H9 (cell line): ENCODE data around the gene STARD3. TPM values are rescaled to one million over a fixed set of nuclear protein-coding genes. Genes with fewer than 3 reads are reported as not detected.

Experiments used
- DNase-seq: peaks from one replicate; pipeline ENCODE4 v3.0.0-alpha.2; 2017
- H2AFZ ChIP-seq: one replicate; pipeline ENCODE4 v1.6.1; 2013; ENCODE audit warnings: mild to moderate bottlenecking, low read length, control low read depth, moderate library complexity
- H2AK5ac ChIP-seq: 2 replicates; pipeline ENCODE4 v1.6.1; 2013; ENCODE audit warnings: low read length, control low read depth, mixed read lengths; ENCODE audit not compliant: insufficient read length
- H2BK120ac ChIP-seq: one replicate; pipeline ENCODE4 v1.6.1; 2013; ENCODE audit warnings: low read depth, mild to moderate bottlenecking, low read length, control low read depth, inconsistent platforms; ENCODE audit not compliant: poor library complexity, severe bottlenecking
- H2BK12ac ChIP-seq: 2 replicates; pipeline ENCODE4 v1.6.1; 2013; ENCODE audit warnings: low read length, control low read depth, mixed read lengths, low read depth; ENCODE audit not compliant: insufficient read length
- H2BK15ac ChIP-seq: 2 replicates; pipeline ENCODE4 v1.6.1; 2013; ENCODE audit warnings: low read depth, low read length, control low read depth
- H2BK20ac ChIP-seq: one replicate; pipeline ENCODE4 v1.6.1; 2013; ENCODE audit warnings: low read depth, mild to moderate bottlenecking, low read length, control low read depth, inconsistent platforms; ENCODE audit not compliant: poor library complexity, severe bottlenecking
- H2BK5ac ChIP-seq: 2 replicates; pipeline ENCODE4 v1.6.1; 2013; ENCODE audit warnings: low read length, control low read depth, mixed read lengths; ENCODE audit not compliant: insufficient read length
- H3K14ac ChIP-seq: 2 replicates; pipeline ENCODE4 v1.6.1; 2013; ENCODE audit warnings: low read length, control low read depth; ENCODE audit not compliant: insufficient read depth
- H3K18ac ChIP-seq: 2 replicates; pipeline ENCODE4 v1.6.1; 2013; ENCODE audit warnings: low read depth, mild to moderate bottlenecking, mixed read lengths, low read length, control low read depth; ENCODE audit not compliant: insufficient read length
- H3K23ac ChIP-seq: 2 replicates; pipeline ENCODE4 v1.6.1; 2013; ENCODE audit warnings: low read length, control low read depth, mixed read lengths, low read depth; ENCODE audit not compliant: insufficient read length
- H3K23me2 ChIP-seq: 2 replicates; pipeline ENCODE4 v1.6.1; 2013; ENCODE audit warnings: low read depth, mild to moderate bottlenecking, mixed read lengths, low read length, control low read depth; ENCODE audit not compliant: insufficient read length, poor library complexity, severe bottlenecking
- H3K27ac ChIP-seq: 2 replicates; pipeline ENCODE4 v1.5.1; 2013; ENCODE audit warnings: low read length, control low read depth, mixed read lengths, low read depth; ENCODE audit not compliant: insufficient read length
- H3K27me3 ChIP-seq: 2 replicates; pipeline ENCODE4 v1.6.1; 2013; ENCODE audit warnings: low read length, control low read depth, inconsistent platforms; ENCODE audit not compliant: insufficient read depth
- H3K4ac ChIP-seq: 2 replicates; pipeline ENCODE4 v1.6.1; 2013; ENCODE audit warnings: low read depth, mild to moderate bottlenecking, control low read depth, inconsistent platforms, low read length, moderate library complexity
- H3K4me1 ChIP-seq: 2 replicates; pipeline ENCODE4 v1.6.1; 2013; ENCODE audit warnings: low read length, control low read depth, inconsistent platforms; ENCODE audit not compliant: insufficient read depth
- H3K4me2 ChIP-seq: 2 replicates; pipeline ENCODE4 v1.6.1; 2013; ENCODE audit warnings: low read length, control low read depth, mixed read lengths; ENCODE audit not compliant: insufficient read length, insufficient read depth
- H3K56ac ChIP-seq: 2 replicates; pipeline ENCODE4 v1.6.1; 2013; ENCODE audit warnings: low read depth, mild to moderate bottlenecking, mixed read lengths, low read length, control low read depth; ENCODE audit not compliant: insufficient read length
- H3K79me1 ChIP-seq: 2 replicates; pipeline ENCODE4 v1.6.1; 2013; ENCODE audit warnings: low read depth, mild to moderate bottlenecking, moderate library complexity, low read length, control low read depth, inconsistent platforms; ENCODE audit not compliant: insufficient read depth, poor library complexity, severe bottlenecking
- H3K79me2 ChIP-seq: 2 replicates; pipeline ENCODE4 v1.6.1; 2013; ENCODE audit warnings: low read length, control low read depth, inconsistent platforms; ENCODE audit not compliant: insufficient read depth
- H3K9ac ChIP-seq: 2 replicates; pipeline ENCODE4 v1.6.1; 2013; ENCODE audit warnings: low read length, control low read depth, mixed read lengths; ENCODE audit not compliant: insufficient read length; ENCODE audit errors: extremely low read depth
- H3K9me3 ChIP-seq: one replicate; pipeline ENCODE4 v1.6.1; 2013; ENCODE audit warnings: low read depth, low read length, inconsistent platforms; ENCODE audit not compliant: control insufficient read depth
- H3T11ph ChIP-seq: one replicate; pipeline ENCODE4 v1.6.1; 2013; ENCODE audit warnings: mild to moderate bottlenecking, low read length, control low read depth, inconsistent platforms
- H4K20me1 ChIP-seq: one replicate; pipeline ENCODE4 v1.6.1; 2013; ENCODE audit not compliant: control insufficient read depth, insufficient read length, insufficient read depth
- H4K5ac ChIP-seq: 2 replicates; pipeline ENCODE4 v1.6.1; 2013; ENCODE audit warnings: low read depth, mild to moderate bottlenecking, mixed read lengths, low read length, control low read depth; ENCODE audit not compliant: insufficient read length
- H4K8ac ChIP-seq: replicated peaks from 2 replicates; pipeline ENCODE4 v1.6.1; 2013; ENCODE audit warnings: low read length, control low read depth, mixed read lengths, low read depth; ENCODE audit not compliant: insufficient read length
- H4K91ac ChIP-seq: 2 replicates; pipeline ENCODE4 v1.6.1; 2013; ENCODE audit warnings: low read depth, mild to moderate bottlenecking, moderate library complexity, mixed read lengths, low read length, control low read depth; ENCODE audit not compliant: insufficient read length
- H3K27ac Mint-ChIP-seq, 3 experiments: 2 replicates in 2 of 3; 3 replicates in 1 of 3; pipeline ENCODE4 v1.8.0; 2020 to 2021; ENCODE audit warnings: mixed read lengths in 3 of 3, mild to moderate bottlenecking in 1 of 3, moderate library complexity in 1 of 3
- H3K27me3 Mint-ChIP-seq: 2 replicates; pipeline ENCODE4 v1.8.0; 2021; ENCODE audit warnings: low read depth, mild to moderate bottlenecking, moderate library complexity, mixed read lengths
- H3K36me3 Mint-ChIP-seq, 3 experiments: 2 replicates in 2 of 3; 3 replicates in 1 of 3; pipeline ENCODE4 v1.8.0; 2020 to 2021; ENCODE audit warnings: low read depth in 3 of 3, mixed read lengths in 3 of 3; ENCODE audit not compliant: insufficient read depth in 1 of 3
- H3K4me1 Mint-ChIP-seq, 2 experiments: 2 replicates each; pipeline ENCODE4 v1.8.0; 2020; ENCODE audit warnings: mixed read lengths in 2 of 2
- H3K4me3 Mint-ChIP-seq, 2 experiments: 2 replicates in 1 of 2; 3 replicates in 1 of 2; pipeline ENCODE4 v1.8.0; 2020 to 2021; ENCODE audit warnings: mild to moderate bottlenecking in 2 of 2, mixed read lengths in 2 of 2, moderate library complexity in 1 of 2
- H3K9me3 Mint-ChIP-seq, 2 experiments: 2 replicates in 1 of 2; 3 replicates in 1 of 2; pipeline ENCODE4 v1.8.0; 2020; ENCODE audit warnings: mild to moderate bottlenecking in 2 of 2, mixed read lengths in 2 of 2, moderate library complexity in 1 of 2
- CTCF ChIP-seq: fragments of 200-600 bp; sonication (generic); conservative IDR thresholded peaks from 3 replicates; pipeline ENCODE4 v1.8.0; 2021; ENCODE audit warnings: antibody characterized with exemption, mild to moderate bottlenecking
- WGBS: extraction: QIAGEN DNeasy Blood & Tissue Kit; methylation state at CpG from one replicate; pipeline ENCODE4 v1.1.7; 2013; ENCODE audit warnings: missing lambda C conversion rate, low lambda C conversion rate, mixed read lengths; ENCODE audit not compliant: insufficient read length; ENCODE audit errors: extremely low coverage; 5-methylcytosine and 5-hydroxymethylcytosine counted together
- total RNA-seq: library from RNA; stranded (reverse); gene quantifications from 2 replicates; pipeline ENCODE4 v1.2.1, GENCODE V29; 2021

Gene STARD3
- total RNA-seq, 1 experiment from 2014 or later, result 51.3 TPM

GRCh38 chr17:39711851-39712250 is 74.9 kb downstream of the STARD3 start:
- Histone ChIP-seq H3K23me2 (no peaks in the 10 kb centered on the region), H3K18ac (no peak overlapping the region), H2AFZ (no peak overlapping the region), H3K4ac (no peak overlapping the region), H2BK120ac (no peak overlapping the region), H3K27me3 (no peaks in the 10 kb centered on the region), H2BK20ac (no peak overlapping the region), H2BK5ac (no peak overlapping the region), H3K56ac (no peak overlapping the region), H3K79me1 (no peaks in the 10 kb centered on the region), H4K5ac (no peak overlapping the region), H3K4me2 (no peak overlapping the region), H3K4me1 (no peaks in the 10 kb centered on the region), H3K27ac (no peak overlapping the region), H3K14ac (no peak overlapping the region), H3T11ph (no peak overlapping the region), H4K91ac (no peak overlapping the region), H3K79me2 (peaks cover 4% of the 10 kb centered on the region; the same call in 1 of the 2 replicates), H4K8ac (no peak overlapping the region), H2BK12ac (no peak overlapping the region), H3K9me3 (no peaks in the 10 kb centered on the region), H4K20me1 (no peaks in the 10 kb centered on the region), H3K23ac (no peak overlapping the region), H3K9ac (no peak overlapping the region), H2AK5ac (no peak overlapping the region), H2BK15ac (no peak overlapping the region)
- Mint-ChIP-seq H3K9me3 (no peaks in the 10 kb centered on the region), H3K4me3 (no peak overlapping the region), H3K36me3 (peaks cover 73 to 95% (median 87%) of the 10 kb centered on the region in 3 experiments; a peak in 6 of 7 replicates), H3K4me1 (no peaks in the 10 kb centered on the region), H3K27me3 (no peaks in the 10 kb centered on the region; the same call in 1 of the 2 replicates), H3K27ac (no peak overlapping the region; a peak in 1 of 7 replicates)
- no CpG with 5 or more reads among the region's 10 CpGs for WGBS
- no peak for TF ChIP-seq CTCF
- no peak for DNase-seq

Other genes with a start within 250 kb of the STARD3 start
- gene FBXL20, start 235.5 kb upstream of the STARD3 start, total RNA-seq, result 18.2 and 18.4 TPM in 2 replicates
- gene MED1, start 185.9 kb upstream of the STARD3 start, total RNA-seq, result 59.2 and 61.3 TPM in 2 replicates
- 87.6 and 87.9 TPM in 2 replicates for gene CDK12, start 175.7 kb upstream of the STARD3 start, total RNA-seq
- gene NEUROD2, start 29.2 kb upstream of the STARD3 start, total RNA-seq, result not detected in 2 replicates
- 14.7 and 15.5 TPM in 2 replicates for gene PPP1R1B, start 10.2 kb upstream of the STARD3 start, total RNA-seq
- 2.1 and 2.5 TPM in 2 replicates for gene TCAP, start 28.2 kb downstream of the STARD3 start, total RNA-seq
- 2.1 and 2.3 TPM in 2 replicates for gene PNMT, start 31.3 kb downstream of the STARD3 start, total RNA-seq
- 29.0 and 30.2 TPM in 2 replicates for gene PGAP3, start 50.9 kb downstream of the STARD3 start, total RNA-seq
- gene ERBB2, start 62.9 kb downstream of the STARD3 start, total RNA-seq, result 216 and 217 TPM in 2 replicates
- 45.2 and 50.8 TPM in 2 replicates for gene MIEN1, start 93.4 kb downstream of the STARD3 start, total RNA-seq
- gene GRB7, start 100.8 kb downstream of the STARD3 start, total RNA-seq, result 50.6 and 55.0 TPM in 2 replicates
- gene IKZF3, start 227.2 kb downstream of the STARD3 start, total RNA-seq, result 0.22 and 0.31 TPM in 2 replicates
- gene ZPBP2, start 231.1 kb downstream of the STARD3 start, total RNA-seq, result not detected in 2 replicates